Skeletal muscle tissue (tissue), 4 donors: Measurements from ENCODE around the gene SMIM23. TPM values are rescaled to one million over a fixed set of nuclear protein-coding genes. Genes with fewer than 3 reads are reported as not detected.
"Not testable (repeated sequence)": the region's sequence is repeated elsewhere in the genome, so short reads cannot be mapped to it uniquely, and the experiment has no call there.

Experiments used
- H3K27ac ChIP-seq: one replicate; pipeline ENCODE4 v1.7.0; 2013; ENCODE audit warnings: mild to moderate bottlenecking, low read depth, low read length, inconsistent platforms
- H3K27me3 ChIP-seq, 3 donors: one replicate each; pipeline ENCODE4 v1.7.0; 2013; ENCODE audit warnings: low read length in 3 of 3; ENCODE audit not compliant: control insufficient read depth in 3 of 3, insufficient read depth in 3 of 3
- H3K36me3 ChIP-seq, 3 donors: one replicate each; pipeline ENCODE4 v1.7.0; 2013; ENCODE audit warnings: low read length in 3 of 3; ENCODE audit not compliant: control insufficient read depth in 3 of 3, insufficient read depth in 3 of 3
- H3K4me1 ChIP-seq, 3 donors: one replicate each; pipeline ENCODE4 v1.7.0; 2013; ENCODE audit warnings: low read length in 3 of 3, mild to moderate bottlenecking in 3 of 3; ENCODE audit not compliant: control insufficient read depth in 3 of 3, insufficient read depth in 3 of 3
- H3K4me3 ChIP-seq, 3 donors: one replicate each; pipeline ENCODE4 v1.7.0; 2013; ENCODE audit warnings: low read length in 3 of 3
- H3K9ac ChIP-seq, 3 donors: one replicate each; pipeline ENCODE4 v1.7.0; 2013; ENCODE audit warnings: low read length in 3 of 3, mild to moderate bottlenecking in 3 of 3, moderate library complexity in 2 of 3, low read depth in 1 of 3
- H3K9me3 ChIP-seq, 3 donors: one replicate each; pipeline ENCODE4 v1.7.0; 2013; ENCODE audit warnings: low read length in 3 of 3; ENCODE audit not compliant: control insufficient read depth in 3 of 3
- total RNA-seq: library from RNA; depleted of rRNA; stranded (reverse); fragments of >200 nt; gene quantifications from one replicate; pipeline ENCODE4 v1.2.3, GENCODE V29; 2014
- donor health status: Osteomylitis.

SMIM23 gene
- total RNA-seq, 1 donor from 2014 or later = not detected

DNA sequence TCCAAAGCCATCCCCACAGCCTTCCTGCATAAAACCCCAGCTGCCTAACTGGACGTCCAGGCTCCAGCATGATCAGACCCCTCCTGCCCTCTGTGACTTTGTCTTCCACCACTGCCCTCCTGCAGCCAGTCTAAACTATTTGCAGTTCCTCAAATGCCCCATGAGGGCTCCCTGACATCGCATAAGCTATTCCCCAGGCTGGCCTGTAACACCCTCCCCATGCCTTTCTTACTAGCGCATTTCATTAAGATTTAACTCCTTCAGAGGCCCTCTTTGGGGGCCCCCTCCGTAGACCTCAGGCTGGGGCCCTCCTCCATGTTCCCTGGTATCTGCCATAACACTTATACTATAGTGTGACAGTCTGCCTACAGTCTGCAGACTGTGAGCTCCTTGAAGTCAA lies 15.5 kb upstream of the SMIM23 start:
- Histone ChIP-seq H3K27me3 (peaks cover 0 to 3% (median 0%) of the 10 kb centered on the region in 3 donors), H3K9ac (no peak overlapping the region), H3K27ac (no peak overlapping the region), H3K4me1 (no peaks in the 10 kb centered on the region), H3K4me3 (no peak overlapping the region), H3K36me3 (no peaks in the 10 kb centered on the region), H3K9me3 (peaks cover 0 to 7% (median 2%) of the 10 kb centered on the region in 3 donors)

GRCh38 chr5:171771856-171772255 lies 13.8 kb upstream of the SMIM23 start:
- Histone ChIP-seq H3K4me3 (no peak overlapping the region), H3K4me1 (no peaks in the 10 kb centered on the region), H3K36me3 (no peaks in the 10 kb centered on the region), H3K27ac (no peak overlapping the region), H3K9me3 (peaks cover 0 to 7% (median 2%) of the 10 kb centered on the region in 3 donors), H3K27me3 (peaks cover 0 to 3% (median 0%) of the 10 kb centered on the region in 3 donors), H3K9ac (no peak overlapping the region)

- Histone ChIP-seq H3K4me1 (no peaks in the 10 kb centered on the region), H3K27me3 (peaks cover 0 to 3% (median 2%) of the 10 kb centered on the region in 3 donors), H3K9ac (no peak overlapping the region), H3K27ac (no peak overlapping the region), H3K36me3 (no peaks in the 10 kb centered on the region), H3K9me3 (no peaks in the 10 kb centered on the region), H3K4me3 (no peak overlapping the region)
Measured at GRCh38 chr5:171773106-171773505, 12.5 kb upstream of the SMIM23 start.

DNA sequence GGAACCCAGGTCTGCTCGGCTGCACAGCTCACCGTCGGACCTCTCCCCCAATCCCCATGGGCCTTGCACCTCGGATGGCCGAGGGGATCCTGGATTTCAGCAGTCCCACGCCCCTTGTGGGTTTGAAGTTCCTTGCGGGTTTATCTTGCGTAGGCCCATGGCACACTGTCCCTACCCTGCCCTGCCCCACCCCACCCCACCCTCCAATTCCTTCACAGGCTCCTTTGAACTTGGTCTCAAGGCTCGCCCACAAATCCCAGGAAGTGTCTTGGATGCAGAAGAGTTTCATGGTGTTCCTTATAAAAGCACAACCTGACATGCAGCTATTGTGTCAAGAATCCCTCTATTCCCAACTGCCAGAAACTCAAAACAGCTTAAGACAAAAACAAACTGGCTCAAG lies 11.2 kb upstream of the SMIM23 start:
- no peaks in the 10 kb centered on the region for H3K36me3 ChIP-seq
- H3K27ac ChIP-seq = no peak overlapping the region
- H3K9ac ChIP-seq = no peak overlapping the region
- no peaks in the 10 kb centered on the region for H3K9me3 ChIP-seq
- no peaks in the 10 kb centered on the region for H3K4me1 ChIP-seq
- H3K4me3 ChIP-seq = no peak overlapping the region
- H3K27me3 ChIP-seq = peaks cover 0 to 6% (median 3%) of the 10 kb centered on the region in 3 donors

- Histone ChIP-seq H3K9ac (no peak overlapping the region), H3K36me3 (no peaks in the 10 kb centered on the region), H3K9me3 (peaks cover 0 to 2% (median 0%) of the 10 kb centered on the region in 3 donors), H3K27me3 (peaks cover 0 to 6% (median 0%) of the 10 kb centered on the region in 3 donors), H3K4me3 (no peak overlapping the region), H3K27ac (no peak overlapping the region), H3K4me1 (no peaks in the 10 kb centered on the region)
Measured at GRCh38 chr5:171776213-171776612, 9.4 kb upstream of the SMIM23 start.

DNA sequence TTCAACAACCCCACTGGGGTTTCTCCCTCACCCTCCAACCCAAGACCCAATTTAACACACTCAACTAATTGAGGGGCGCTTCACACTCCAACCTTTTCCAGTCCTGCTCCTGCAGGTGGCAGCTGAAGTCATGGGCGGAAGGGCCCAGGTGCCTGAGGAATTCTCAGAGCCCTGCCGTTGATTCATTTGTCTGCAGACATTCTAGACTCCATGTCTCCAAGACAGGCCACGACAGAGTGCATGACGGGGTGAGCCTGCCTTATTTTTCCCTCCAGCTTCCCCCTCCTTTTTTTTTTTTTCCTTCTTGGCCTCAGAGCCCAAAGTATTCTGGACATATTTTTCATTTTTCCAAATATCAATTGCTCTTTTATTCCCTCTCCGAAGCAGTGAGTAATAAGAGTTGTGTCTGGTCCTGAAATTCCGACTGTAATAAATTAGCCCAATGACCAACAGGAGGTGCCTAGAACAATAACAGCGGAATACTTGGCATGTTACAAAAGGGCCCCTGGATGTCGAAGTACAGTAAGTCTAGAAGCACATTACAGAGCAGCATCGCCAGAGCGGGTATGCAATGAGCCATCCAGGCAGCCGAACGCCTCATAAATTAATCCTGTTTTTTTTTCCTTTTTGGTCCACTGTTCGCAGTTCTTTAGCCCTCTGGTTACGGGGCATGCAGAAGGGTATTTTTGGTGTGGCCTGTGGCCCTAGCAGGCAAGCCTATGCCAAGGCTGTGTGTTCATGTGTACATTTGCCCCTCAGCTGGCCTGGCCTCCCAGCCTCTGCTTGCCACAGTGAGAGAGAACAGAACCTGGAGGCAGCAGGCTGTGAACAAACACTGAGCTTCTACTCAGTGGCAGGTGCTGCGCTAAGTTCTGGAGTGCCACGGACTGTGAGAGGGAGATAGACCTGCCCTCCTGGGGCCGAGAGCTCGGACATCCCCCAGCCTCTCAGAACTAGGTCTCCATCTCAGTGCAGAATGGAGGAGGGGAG lies 8.6 kb upstream of the SMIM23 start:
- H3K4me1 ChIP-seq = no peaks in the 10 kb centered on the region
- H3K9ac ChIP-seq = no peak overlapping the region
- no peaks in the 10 kb centered on the region for H3K36me3 ChIP-seq
- H3K4me3 ChIP-seq = no peak overlapping the region
- H3K27ac ChIP-seq = no peak overlapping the region
- peaks cover 0 to 6% (median 0%) of the 10 kb centered on the region in 3 donors for H3K27me3 ChIP-seq
- H3K9me3 ChIP-seq = peaks cover 0 to 2% (median 0%) of the 10 kb centered on the region in 3 donors

GRCh38 chr5:171781744-171782143 lies 3.9 kb upstream of the SMIM23 start:
- H3K9me3 ChIP-seq, H3K36me3 ChIP-seq, H3K4me1 ChIP-seq, H3K27me3 ChIP-seq, H3K27ac ChIP-seq, H3K4me3 ChIP-seq, H3K9ac ChIP-seq: not testable (repeated sequence)

DNA sequence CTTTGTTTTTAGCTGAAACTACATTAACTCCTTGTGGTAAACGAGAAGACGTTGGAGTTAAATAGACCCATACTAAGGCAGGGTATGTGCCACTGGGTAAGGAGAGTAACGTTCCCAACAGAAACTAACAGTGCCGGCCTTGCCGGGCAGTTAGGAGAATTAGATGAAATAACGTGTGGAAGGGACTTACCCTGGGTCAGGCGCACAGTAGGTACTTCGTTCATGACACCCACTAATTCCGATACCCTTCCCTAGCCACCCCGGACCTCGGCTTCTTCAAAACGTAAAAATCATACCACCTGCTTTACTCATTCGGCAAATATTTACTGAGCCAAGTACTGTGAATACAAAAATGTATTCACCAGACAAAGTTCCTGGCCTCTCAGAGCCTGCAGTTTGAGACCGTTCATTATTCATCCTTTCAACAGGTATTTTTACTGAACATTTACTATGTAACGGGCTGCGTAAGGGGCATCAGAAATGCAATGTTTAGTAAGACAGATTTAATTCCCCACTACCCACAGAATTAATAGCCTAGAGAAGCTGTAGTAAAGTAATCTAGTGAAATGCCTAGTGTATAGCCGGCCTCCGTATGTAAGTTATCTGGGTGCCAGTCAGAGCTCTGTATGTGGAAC lies 3.2 kb upstream of the SMIM23 start:
- Histone ChIP-seq H3K27me3 (peaks cover 0 to 4% (median 3%) of the 10 kb centered on the region in 3 donors), H3K4me3 (no peak overlapping the region), H3K9ac (no peak overlapping the region), H3K9me3 (peaks cover 0 to 2% (median 0%) of the 10 kb centered on the region in 3 donors), H3K4me1 (no peaks in the 10 kb centered on the region), H3K27ac (no peak overlapping the region), H3K36me3 (no peaks in the 10 kb centered on the region)

GRCh38 chr5:171783051-171783450 lies 2.6 kb upstream of the SMIM23 start:
- H3K9ac ChIP-seq = no peak overlapping the region
- H3K4me3 ChIP-seq = no peak overlapping the region
- no peaks in the 10 kb centered on the region for H3K4me1 ChIP-seq
- no peak overlapping the region for H3K27ac ChIP-seq
- H3K9me3 ChIP-seq = peaks cover 0 to 2% (median 0%) of the 10 kb centered on the region in 3 donors
- H3K27me3 ChIP-seq = peaks cover 0 to 4% (median 3%) of the 10 kb centered on the region in 3 donors
- H3K36me3 ChIP-seq = no peaks in the 10 kb centered on the region

- no peaks in the 10 kb centered on the region for H3K4me1 ChIP-seq
- H3K4me3 ChIP-seq = no peak overlapping the region
- H3K27ac ChIP-seq = no peak overlapping the region
- H3K9me3 ChIP-seq = no peaks in the 10 kb centered on the region
- H3K36me3 ChIP-seq = no peaks in the 10 kb centered on the region
- no peak overlapping the region for H3K9ac ChIP-seq
- H3K27me3 ChIP-seq = peaks cover 0 to 8% (median 3%) of the 10 kb centered on the region in 3 donors
Measured at GRCh38 chr5:171789353-171789752, 3.7 kb downstream of the SMIM23 start.
